ENCODE data around the gene PDE4B. TPM values are rescaled to one million over a fixed set of nuclear protein-coding genes. Genes with fewer than 3 reads are reported as not detected.
A peak's percentile ranks its signal among the peaks of the same experiment; 100 is the strongest.

PDE4B gene
- total RNA-seq, 4 donors from 2014 or later, result 0.08 to 6.7 (median 3.4) TPM

DNA sequence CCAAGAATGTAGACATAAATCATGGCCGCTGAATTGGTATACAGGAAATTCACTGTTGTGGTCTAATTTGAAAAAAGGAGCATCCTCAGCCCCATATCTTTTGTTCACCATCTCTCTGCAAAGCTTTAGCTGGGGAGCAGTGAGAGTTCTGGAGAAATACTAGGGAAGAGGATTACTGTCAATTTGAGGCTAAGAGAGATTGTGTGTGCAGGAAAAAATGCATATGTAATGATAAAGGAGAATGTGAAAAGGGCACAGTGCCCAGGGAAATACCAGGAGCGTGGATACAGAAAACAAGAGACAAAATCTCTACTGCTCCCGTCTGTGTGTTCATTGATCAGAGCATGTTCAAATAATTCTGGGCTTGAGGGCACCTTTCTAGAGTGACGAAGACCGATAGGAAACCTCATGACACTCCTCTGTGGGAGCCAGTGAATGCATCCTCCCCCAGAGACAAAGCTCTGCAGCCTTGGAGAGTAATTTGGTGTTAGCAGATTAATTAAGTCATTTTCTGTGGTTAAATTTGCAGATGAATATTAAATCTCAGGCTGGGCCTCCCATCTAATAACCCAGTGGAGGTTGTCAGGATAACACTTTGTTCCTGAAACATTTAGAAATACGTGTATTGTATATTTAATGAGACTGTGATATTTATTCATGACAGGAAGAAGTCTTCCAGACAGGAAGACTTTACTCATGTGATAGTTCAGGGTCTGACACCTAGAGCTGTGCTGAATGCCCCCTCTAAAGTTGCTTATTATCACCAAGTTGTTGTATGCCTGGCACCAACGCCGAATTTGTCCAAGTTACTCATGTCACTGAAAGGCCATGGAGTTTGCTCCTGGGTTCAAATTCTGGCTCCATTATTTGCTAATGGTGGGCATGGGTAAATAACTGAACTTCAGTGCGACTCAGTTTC lies 453.9 kb downstream of the PDE4B start:
- H3K27me3 ChIP-seq, result no peaks in the 10 kb centered on the region
- no peak for DNase-seq
- H3K4me3 ChIP-seq, result no peak overlapping the region
- no peak for TF ChIP-seq POLR2A (IDR thresholded peaks at IDR 0.05)
- no peak for TF ChIP-seq CTCF (IDR thresholded peaks at IDR 0.05)
- H3K36me3 ChIP-seq, result no peaks in the 10 kb centered on the region
- no peak overlapping the region for H3K27ac ChIP-seq
- intact Hi-C loops (cut with DNase I), result loop anchor here (5.0 kb wide), 1 partner anchor 201 kb away; no protein-coding TSS in a partner anchor
- WGBS, 2 donors, result 71 to 76% methylated on average over 9 of the region's 9 CpGs
- no peaks in the 10 kb centered on the region for H3K9me3 ChIP-seq
- H3K4me1 ChIP-seq, result no peaks in the 10 kb centered on the region

- 84 to 95% methylated on average over 11 of the region's 11 CpGs for WGBS, 2 donors
- TF ChIP-seq CTCF (IDR thresholded peaks at IDR 0.05) (no peak), POLR2A (IDR thresholded peaks at IDR 0.05) (peak in 1 of 4 donors; percentile 10)
- intact Hi-C loops (cut with DNase I), result loop anchor here (5.0 kb wide), 1 partner anchor 200 kb away; no protein-coding TSS in a partner anchor
These were observed 454.9 kb downstream of the PDE4B start for GRCh38 chr1:66247415-66248208.

GRCh38 chr1:66248257-66248656 lies 455.6 kb downstream of the PDE4B start:
- Histone ChIP-seq H3K4me3 (no peak overlapping the region), H3K4me1 (no peaks in the 10 kb centered on the region), H3K36me3 (no peaks in the 10 kb centered on the region), H3K27ac (no peak overlapping the region), H3K27me3 (no peaks in the 10 kb centered on the region), H3K9me3 (no peaks in the 10 kb centered on the region)
- 77 to 80% methylated on average over 1 of the region's 1 CpG for WGBS, 2 donors
- DNase-seq, result no peak
- intact Hi-C loops (cut with DNase I), result loop anchor here (5.0 kb wide), 1 partner anchor 199 kb away; no protein-coding TSS in a partner anchor
- no peak for TF ChIP-seq POLR2A (IDR thresholded peaks at IDR 0.05)
- no peak for TF ChIP-seq CTCF (IDR thresholded peaks at IDR 0.05)

More at GRCh38 chr1:66247415-66248208, 454.9 kb downstream of the PDE4B start:
- H3K9me3 ChIP-seq, result no peaks in the 10 kb centered on the region
- no peaks in the 10 kb centered on the region for H3K36me3 ChIP-seq
- no peaks in the 10 kb centered on the region for H3K4me1 ChIP-seq
- peak overlapping the region in 1 of 4 donors; percentile 35 for H3K4me3 ChIP-seq
- H3K27me3 ChIP-seq, result no peaks in the 10 kb centered on the region
- no peak for DNase-seq
- H3K27ac ChIP-seq, result peak overlapping the region in 1 of 4 donors; percentile 49

DNA sequence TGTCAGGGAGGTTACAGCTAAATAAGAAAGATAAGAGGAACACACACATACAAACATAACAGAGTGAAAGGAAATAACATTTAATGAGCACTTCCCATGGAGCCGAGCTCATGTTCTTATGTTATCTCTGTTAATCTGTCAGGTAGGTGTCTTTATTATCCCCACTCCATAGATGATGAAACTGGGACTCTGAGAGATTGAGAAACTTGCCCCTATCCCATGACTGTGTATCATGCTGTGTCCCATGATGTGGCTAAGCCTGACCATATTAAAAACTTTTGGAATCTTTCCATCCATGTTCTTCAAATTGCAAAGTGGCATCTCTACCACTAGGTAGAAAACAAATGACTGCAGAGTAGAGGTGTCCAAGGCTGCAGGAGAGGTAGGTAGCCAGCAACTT lies 456.1 kb downstream of the PDE4B start:
- TF ChIP-seq POLR2A (IDR thresholded peaks at IDR 0.05) (no peak), CTCF (IDR thresholded peaks at IDR 0.05) (no peak)
- H3K27ac ChIP-seq, result no peak overlapping the region
- no peak for DNase-seq
- H3K4me1 ChIP-seq, result no peaks in the 10 kb centered on the region
- no peaks in the 10 kb centered on the region for H3K27me3 ChIP-seq
- WGBS, 2 donors, result 42 to 53% methylated on average over 1 of the region's 1 CpG
- H3K36me3 ChIP-seq, result no peaks in the 10 kb centered on the region
- no peaks in the 10 kb centered on the region for H3K9me3 ChIP-seq
- intact Hi-C loops (cut with DNase I), result loop anchor here (5.0 kb wide), 1 partner anchor 199 kb away; no protein-coding TSS in a partner anchor
- no peak overlapping the region for H3K4me3 ChIP-seq

Measured in esophagus squamous epithelium (tissue), 5 donors.